WERI-Rb-1 (cell line): ENCODE data around the gene SEC14L3.

Experiments used
- DNase-seq: peaks from one replicate; pipeline ENCODE4 v3.0.0-alpha.2; 2020
- H3K27ac ChIP-seq: fragments of 250-450 bp; sonication (Bioruptor Pico); 2 replicates; pipeline ENCODE4 v1.5.1; 2020; ENCODE audit warnings: mild to moderate bottlenecking, moderate library complexity
- H3K27me3 ChIP-seq: fragments of 250-450 bp; sonication (Bioruptor Pico); 2 replicates; pipeline ENCODE4 v1.5.1; 2021; ENCODE audit warnings: mild to moderate bottlenecking, low read depth, moderate library complexity; ENCODE audit not compliant: insufficient read depth, severe bottlenecking
- H3K36me3 ChIP-seq: fragments of 250-450 bp; sonication (Bioruptor Pico); 2 replicates; pipeline ENCODE4 v1.5.1; 2020; ENCODE audit warnings: mild to moderate bottlenecking, moderate library complexity
- H3K4me3 ChIP-seq: 2 replicates; pipeline ENCODE4 v1.5.1; 2011; ENCODE audit warnings: low read depth, mild to moderate bottlenecking, control low read depth, low read length
- H3K9me3 ChIP-seq: fragments of 250-450 bp; sonication (Bioruptor Pico); 2 replicates; pipeline ENCODE4 v1.5.1; 2021; ENCODE audit warnings: mild to moderate bottlenecking, moderate library complexity; ENCODE audit not compliant: severe bottlenecking
- TF ChIP-seq, protein P1 (sequence below): IDR thresholded peaks from 2 replicates; pipeline ENCODE4 v1.5.1; 2011; ENCODE audit warnings: low read depth, mild to moderate bottlenecking, control low read depth, inconsistent platforms, low read length

SEC14L3 gene

DNA sequence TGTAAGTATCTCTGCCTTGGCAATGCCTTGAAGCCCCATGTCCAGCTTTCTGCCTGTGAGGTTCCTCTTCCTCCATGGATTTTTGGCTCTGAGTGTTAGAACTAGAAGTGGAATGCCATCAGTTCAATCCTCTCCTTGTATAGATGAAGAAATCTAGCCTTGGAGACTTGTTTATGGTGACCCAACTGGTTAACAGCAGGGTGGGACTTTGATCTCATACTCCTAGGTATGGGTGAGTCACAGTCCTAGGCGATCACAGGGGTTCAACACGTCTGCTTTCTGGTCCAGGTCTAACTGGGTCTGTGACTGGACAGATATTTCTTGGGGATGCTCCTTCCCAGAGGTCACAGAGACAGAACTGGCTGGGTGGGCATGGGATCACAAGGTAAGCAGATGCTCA lies 55.4 kb downstream of the SEC14L3 start:
- TF ChIP-seq, protein P1, sequence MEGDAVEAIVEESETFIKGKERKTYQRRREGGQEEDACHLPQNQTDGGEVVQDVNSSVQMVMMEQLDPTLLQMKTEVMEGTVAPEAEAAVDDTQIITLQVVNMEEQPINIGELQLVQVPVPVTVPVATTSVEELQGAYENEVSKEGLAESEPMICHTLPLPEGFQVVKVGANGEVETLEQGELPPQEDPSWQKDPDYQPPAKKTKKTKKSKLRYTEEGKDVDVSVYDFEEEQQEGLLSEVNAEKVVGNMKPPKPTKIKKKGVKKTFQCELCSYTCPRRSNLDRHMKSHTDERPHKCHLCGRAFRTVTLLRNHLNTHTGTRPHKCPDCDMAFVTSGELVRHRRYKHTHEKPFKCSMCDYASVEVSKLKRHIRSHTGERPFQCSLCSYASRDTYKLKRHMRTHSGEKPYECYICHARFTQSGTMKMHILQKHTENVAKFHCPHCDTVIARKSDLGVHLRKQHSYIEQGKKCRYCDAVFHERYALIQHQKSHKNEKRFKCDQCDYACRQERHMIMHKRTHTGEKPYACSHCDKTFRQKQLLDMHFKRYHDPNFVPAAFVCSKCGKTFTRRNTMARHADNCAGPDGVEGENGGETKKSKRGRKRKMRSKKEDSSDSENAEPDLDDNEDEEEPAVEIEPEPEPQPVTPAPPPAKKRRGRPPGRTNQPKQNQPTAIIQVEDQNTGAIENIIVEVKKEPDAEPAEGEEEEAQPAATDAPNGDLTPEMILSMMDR, result no peak
- DNase-seq, result no peak
- no peak overlapping the region for H3K4me3 ChIP-seq
- no peaks in the 10 kb centered on the region for H3K27me3 ChIP-seq
- H3K27ac ChIP-seq, result no peak overlapping the region
- H3K9me3 ChIP-seq, result no peaks in the 10 kb centered on the region
- peaks cover 50% of the 10 kb centered on the region for H3K36me3 ChIP-seq

DNA sequence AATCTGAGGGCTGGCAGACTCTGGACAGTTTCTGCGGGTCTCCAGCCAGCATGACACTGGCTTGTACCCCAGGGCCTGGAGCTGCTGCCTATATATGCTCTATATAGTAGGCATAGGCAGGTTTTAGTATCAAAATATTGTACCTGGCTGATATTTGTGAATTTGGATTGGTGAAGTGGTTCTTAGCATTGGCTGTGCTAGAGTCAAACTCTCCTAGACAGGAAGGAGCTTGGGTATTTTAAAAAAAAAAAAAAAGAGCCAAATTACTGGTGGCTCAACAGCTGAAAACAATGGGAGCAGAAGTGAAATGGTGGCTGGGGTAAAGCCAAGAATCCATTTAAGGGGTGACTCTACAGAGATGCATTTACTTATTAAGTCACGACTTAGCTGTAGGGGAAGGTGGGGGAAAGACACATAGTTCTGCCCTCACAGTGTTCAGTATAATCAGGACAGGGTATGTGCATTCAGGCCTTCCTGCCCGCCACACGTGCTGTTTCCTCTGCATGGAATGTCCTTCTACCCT lies 57.2 kb downstream of the SEC14L3 start:
- Histone ChIP-seq H3K9me3 (no peaks in the 10 kb centered on the region), H3K27me3 (no peaks in the 10 kb centered on the region), H3K36me3 (peaks cover 54% of the 10 kb centered on the region), H3K27ac (no peak overlapping the region), H3K4me3 (no peak overlapping the region)
- TF ChIP-seq, protein P1, result no peak
- no peak for DNase-seq

DNA sequence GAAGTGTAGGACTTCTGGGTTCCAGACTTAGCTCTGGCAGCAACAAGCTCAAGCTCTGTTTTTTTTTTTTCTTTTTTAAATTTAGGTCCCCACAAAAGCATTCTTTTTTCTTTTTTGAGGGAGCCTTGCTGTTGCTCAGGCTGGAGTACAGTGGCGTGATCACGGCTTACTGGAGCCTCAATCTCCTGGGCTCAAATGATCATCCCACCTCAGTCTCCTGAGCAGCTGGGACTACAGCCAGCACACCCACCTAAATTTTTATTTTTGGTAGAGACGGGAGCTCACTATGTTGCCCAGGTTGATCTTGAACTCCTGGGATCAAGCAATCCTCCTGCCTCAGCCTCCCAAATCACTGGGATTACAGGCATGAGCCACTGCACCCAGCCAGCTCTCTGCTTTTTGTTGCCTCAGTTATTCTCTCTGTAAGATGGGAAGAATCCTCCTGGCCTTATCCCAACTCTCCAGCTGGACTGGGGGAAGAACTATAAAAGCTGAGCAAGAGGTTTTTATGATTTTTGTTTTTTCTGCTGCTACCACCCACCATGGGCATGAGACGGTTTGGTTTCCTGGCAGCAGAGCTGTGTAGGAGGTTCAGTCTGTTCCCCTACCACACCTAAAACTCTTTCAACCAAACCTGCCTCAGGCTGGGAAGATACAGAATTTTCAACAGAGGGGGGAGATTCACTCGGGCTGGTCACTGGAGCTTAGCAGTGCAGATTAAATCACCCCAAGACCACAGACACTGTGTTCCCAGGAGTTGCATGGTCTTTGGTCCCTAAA lies 57.9 kb downstream of the SEC14L3 start:
- Histone ChIP-seq H3K27ac (no peak overlapping the region), H3K27me3 (no peaks in the 10 kb centered on the region), H3K4me3 (no peak overlapping the region), H3K36me3 (peaks cover 50% of the 10 kb centered on the region), H3K9me3 (no peaks in the 10 kb centered on the region)
- no peak for DNase-seq
- TF ChIP-seq, protein P1, result no peak

DNA sequence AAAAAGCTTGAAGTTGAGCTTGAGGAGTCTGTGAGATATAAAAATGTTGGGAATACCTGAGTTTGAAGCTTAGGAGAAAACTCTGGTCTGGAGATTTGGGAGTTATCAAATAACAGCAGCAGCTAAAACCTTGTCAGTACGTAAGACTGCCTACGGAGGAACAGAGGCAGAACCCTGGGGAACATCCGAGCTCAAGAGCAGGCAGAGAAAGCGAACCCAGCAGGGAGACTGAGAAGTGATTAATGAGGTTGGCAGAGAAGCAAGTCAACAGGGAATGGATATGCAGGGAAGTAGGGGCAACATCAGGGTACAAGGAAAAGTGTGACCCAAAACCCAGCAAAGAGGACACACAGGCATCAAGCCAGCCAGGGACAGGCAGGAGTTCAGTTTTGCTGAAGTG lies 58.8 kb downstream of the SEC14L3 start:
- Histone ChIP-seq H3K27me3 (no peaks in the 10 kb centered on the region), H3K4me3 (no peak overlapping the region), H3K36me3 (peaks cover 48% of the 10 kb centered on the region), H3K27ac (no peak overlapping the region), H3K9me3 (no peaks in the 10 kb centered on the region)
- DNase-seq, result no peak
- TF ChIP-seq, protein P1, result no peak

DNA sequence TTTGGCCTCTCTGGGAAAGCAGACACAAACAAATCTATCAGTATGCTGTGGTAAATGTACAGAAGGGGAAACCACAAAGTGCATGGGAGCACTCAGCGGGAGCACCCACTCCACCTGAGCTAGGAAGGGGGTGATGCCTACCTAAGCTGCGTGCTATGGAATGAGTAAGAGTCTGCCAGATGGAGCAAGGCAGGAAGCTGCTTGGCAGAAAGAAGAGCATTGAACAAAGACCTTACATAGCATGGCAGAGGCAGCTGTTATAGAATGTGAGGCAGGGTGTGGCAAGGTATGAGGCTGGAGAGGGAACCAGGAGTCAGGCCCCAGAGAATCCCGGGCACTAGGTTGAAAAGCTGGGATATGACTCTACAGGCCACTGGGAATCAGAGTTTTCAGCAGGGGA lies 60.0 kb downstream of the SEC14L3 start:
- TF ChIP-seq, protein P1, result no peak
- Histone ChIP-seq H3K4me3 (no peak overlapping the region), H3K36me3 (peaks cover 48% of the 10 kb centered on the region), H3K9me3 (no peaks in the 10 kb centered on the region), H3K27me3 (no peaks in the 10 kb centered on the region), H3K27ac (no peak overlapping the region)
- no peak for DNase-seq
